Memory B cell (primary cell): ENCODE results near the gene CLEC4F.

Experiments used
- ATAC-seq: fragments of 150-1000 bp; cut with Tn5 transposase; 2 replicates; pipeline ENCODE4 v1.10.0; 2021; ENCODE audit warnings: low read depth, mild to moderate bottlenecking, moderate library complexity
- DNase-seq, 2 donors: peaks; one replicate each; pipeline ENCODE4 v3.0.0; 2022; ENCODE audit warnings: low spot score in 2 of 2
- H3K27ac Mint-ChIP-seq: one replicate; pipeline ENCODE4 v1.8.0; 2022; ENCODE audit warnings: mild to moderate bottlenecking, moderate library complexity, mixed read lengths
- H3K27me3 Mint-ChIP-seq: one replicate; pipeline ENCODE4 v1.8.0; 2022; ENCODE audit warnings: mixed read lengths
- H3K36me3 Mint-ChIP-seq: one replicate; pipeline ENCODE4 v1.8.0; 2022; ENCODE audit warnings: mild to moderate bottlenecking, mixed read lengths
- H3K4me1 Mint-ChIP-seq: one replicate; pipeline ENCODE4 v1.8.0; 2022; ENCODE audit warnings: mixed read lengths
- H3K4me3 Mint-ChIP-seq: one replicate; pipeline ENCODE4 v1.8.0; 2022; ENCODE audit warnings: mild to moderate bottlenecking, moderate library complexity, mixed read lengths
- H3K9me3 Mint-ChIP-seq: one replicate; pipeline ENCODE4 v1.8.0; 2022; ENCODE audit warnings: mixed read lengths

CLEC4F gene

GRCh38 chr2:70832386-70832785 lies 12.0 kb upstream of the CLEC4F start:
- H3K9me3 Mint-ChIP-seq = no peaks in the 10 kb centered on the region
- ATAC-seq (no peak), DNase-seq (no peak)
- no peak overlapping the region for H3K4me3 Mint-ChIP-seq
- H3K27ac Mint-ChIP-seq = no peak overlapping the region
- no peaks in the 10 kb centered on the region for H3K4me1 Mint-ChIP-seq
- peaks cover 7% of the 10 kb centered on the region for H3K27me3 Mint-ChIP-seq
- H3K36me3 Mint-ChIP-seq = no peaks in the 10 kb centered on the region

GRCh38 chr2:70831861-70832260 lies 11.5 kb upstream of the CLEC4F start:
- DNase-seq = no peak
- H3K9me3 Mint-ChIP-seq = no peaks in the 10 kb centered on the region
- H3K36me3 Mint-ChIP-seq = no peaks in the 10 kb centered on the region
- H3K27me3 Mint-ChIP-seq = peaks cover 11% of the 10 kb centered on the region
- H3K4me1 Mint-ChIP-seq = no peaks in the 10 kb centered on the region
- H3K4me3 Mint-ChIP-seq = no peak overlapping the region
- H3K27ac Mint-ChIP-seq = no peak overlapping the region
- no peak for ATAC-seq

GRCh38 chr2:70830366-70830765 lies 10.0 kb upstream of the CLEC4F start:
- ATAC-seq (no peak), DNase-seq (no peak)
- no peaks in the 10 kb centered on the region for H3K36me3 Mint-ChIP-seq
- no peaks in the 10 kb centered on the region for H3K9me3 Mint-ChIP-seq
- no peak overlapping the region for H3K4me3 Mint-ChIP-seq
- no peaks in the 10 kb centered on the region for H3K4me1 Mint-ChIP-seq
- peaks cover 13% of the 10 kb centered on the region for H3K27me3 Mint-ChIP-seq
- H3K27ac Mint-ChIP-seq = no peak overlapping the region

GRCh38 chr2:70829916-70830315 lies 9.5 kb upstream of the CLEC4F start:
- H3K36me3 Mint-ChIP-seq = no peaks in the 10 kb centered on the region
- no peak overlapping the region for H3K27ac Mint-ChIP-seq
- no peak overlapping the region for H3K4me3 Mint-ChIP-seq
- ATAC-seq (no peak), DNase-seq (no peak)
- H3K27me3 Mint-ChIP-seq = peaks cover 13% of the 10 kb centered on the region
- no peaks in the 10 kb centered on the region for H3K4me1 Mint-ChIP-seq
- H3K9me3 Mint-ChIP-seq = no peaks in the 10 kb centered on the region

GRCh38 chr2:70828914-70829824 lies 8.8 kb upstream of the CLEC4F start:
- Mint-ChIP-seq H3K9me3 (no peaks in the 10 kb centered on the region), H3K36me3 (no peaks in the 10 kb centered on the region), H3K4me3 (no peak overlapping the region), H3K27me3 (peaks cover 13% of the 10 kb centered on the region), H3K4me1 (no peaks in the 10 kb centered on the region), H3K27ac (no peak overlapping the region)
- no peak for DNase-seq
- no peak for ATAC-seq

- no peak overlapping the region for H3K4me3 Mint-ChIP-seq
- ATAC-seq (no peak), DNase-seq (no peak)
- no peak overlapping the region for H3K27ac Mint-ChIP-seq
- H3K4me1 Mint-ChIP-seq = no peaks in the 10 kb centered on the region
- H3K9me3 Mint-ChIP-seq = no peaks in the 10 kb centered on the region
- peaks cover 13% of the 10 kb centered on the region for H3K27me3 Mint-ChIP-seq
- no peaks in the 10 kb centered on the region for H3K36me3 Mint-ChIP-seq
Observed at GRCh38 chr2:70828115-70828514, 7.7 kb upstream of the CLEC4F start.

- no peaks in the 10 kb centered on the region for H3K36me3 Mint-ChIP-seq
- no peak overlapping the region for H3K27ac Mint-ChIP-seq
- no peaks in the 10 kb centered on the region for H3K9me3 Mint-ChIP-seq
- peaks cover 12% of the 10 kb centered on the region for H3K27me3 Mint-ChIP-seq
- no peak overlapping the region for H3K4me3 Mint-ChIP-seq
- DNase-seq (no peak), ATAC-seq (no peak)
- H3K4me1 Mint-ChIP-seq = no peaks in the 10 kb centered on the region
Observed at GRCh38 chr2:70827388-70827787, 7.0 kb upstream of the CLEC4F start.

GRCh38 chr2:70826696-70827350 lies 6.4 kb upstream of the CLEC4F start:
- ATAC-seq = no peak
- DNase-seq = no peak
- Mint-ChIP-seq H3K27me3 (peaks cover 12% of the 10 kb centered on the region), H3K4me1 (no peaks in the 10 kb centered on the region), H3K27ac (no peak overlapping the region), H3K36me3 (no peaks in the 10 kb centered on the region), H3K9me3 (no peaks in the 10 kb centered on the region), H3K4me3 (no peak overlapping the region)

- Mint-ChIP-seq H3K9me3 (no peaks in the 10 kb centered on the region), H3K4me1 (no peaks in the 10 kb centered on the region), H3K4me3 (no peak overlapping the region), H3K27ac (no peak overlapping the region), H3K27me3 (peaks cover 13% of the 10 kb centered on the region), H3K36me3 (no peaks in the 10 kb centered on the region)
- ATAC-seq = no peak
- DNase-seq = no peak
Observed at GRCh38 chr2:70823249-70823648, 2.9 kb upstream of the CLEC4F start.

GRCh38 chr2:70822843-70823242 lies 2.4 kb upstream of the CLEC4F start:
- H3K36me3 Mint-ChIP-seq = no peaks in the 10 kb centered on the region
- peaks cover 16% of the 10 kb centered on the region for H3K27me3 Mint-ChIP-seq
- no peaks in the 10 kb centered on the region for H3K9me3 Mint-ChIP-seq
- no peak for DNase-seq
- no peak overlapping the region for H3K4me3 Mint-ChIP-seq
- ATAC-seq = no peak
- no peak overlapping the region for H3K27ac Mint-ChIP-seq
- no peaks in the 10 kb centered on the region for H3K4me1 Mint-ChIP-seq

- Mint-ChIP-seq H3K27me3 (peaks cover 16% of the 10 kb centered on the region), H3K4me1 (no peaks in the 10 kb centered on the region), H3K27ac (no peak overlapping the region), H3K9me3 (no peaks in the 10 kb centered on the region), H3K4me3 (no peak overlapping the region), H3K36me3 (no peaks in the 10 kb centered on the region)
- ATAC-seq (no peak), DNase-seq (no peak)
Observed at GRCh38 chr2:70817284-70817954, 3.0 kb downstream of the CLEC4F start.

- Mint-ChIP-seq H3K27me3 (peaks cover 16% of the 10 kb centered on the region), H3K27ac (no peak overlapping the region), H3K4me1 (no peaks in the 10 kb centered on the region), H3K4me3 (no peak overlapping the region), H3K36me3 (no peaks in the 10 kb centered on the region), H3K9me3 (no peaks in the 10 kb centered on the region)
- DNase-seq (no peak), ATAC-seq (no peak)
Observed at GRCh38 chr2:70816726-70817125, 3.7 kb downstream of the CLEC4F start.

- no peak overlapping the region for H3K4me3 Mint-ChIP-seq
- no peak for ATAC-seq
- no peak for DNase-seq
- no peaks in the 10 kb centered on the region for H3K4me1 Mint-ChIP-seq
- no peak overlapping the region for H3K27ac Mint-ChIP-seq
- H3K27me3 Mint-ChIP-seq = peaks cover 12% of the 10 kb centered on the region
- no peaks in the 10 kb centered on the region for H3K9me3 Mint-ChIP-seq
- no peaks in the 10 kb centered on the region for H3K36me3 Mint-ChIP-seq
Observed at GRCh38 chr2:70808983-70809958, 11.1 kb downstream of the CLEC4F start.
